NCI-H345 (cell line): ENCODE data around the gene TWIST1.

Experiments
- DNase-seq: peaks from one replicate; lab custom pipeline; 2025; lab: John Stamatoyannopoulos, UW

TWIST1 gene

GRCh38 chr7:19113002-19113350, 4.5 kb downstream of the TWIST1 start:
- DNase-seq = no peak

GRCh38 chr7:19112274-19113001, 5.0 kb downstream of the TWIST1 start:
- DNase-seq = no peak

GRCh38 chr7:19111474-19112273, 5.8 kb downstream of the TWIST1 start:
- DNase-seq = no peak

- no peak for DNase-seq
Measured at GRCh38 chr7:19110776-19111175, 6.7 kb downstream of the TWIST1 start.

GRCh38 chr7:19110026-19110730, 7.3 kb downstream of the TWIST1 start:
- DNase-seq = no peak

- DNase-seq = no peak
Measured at GRCh38 chr7:19109000-19109946, 8.2 kb downstream of the TWIST1 start.

- DNase-seq = no peak
Measured at GRCh38 chr7:19107356-19108146, 9.9 kb downstream of the TWIST1 start.

GRCh38 chr7:19107081-19107355, 10.4 kb downstream of the TWIST1 start:
- no peak for DNase-seq

- DNase-seq = peak; percentile 11
Measured at GRCh38 chr7:19106241-19107080, 11.0 kb downstream of the TWIST1 start.

GRCh38 chr7:19105546-19105945, 11.9 kb downstream of the TWIST1 start:
- DNase-seq = no peak

- no peak for DNase-seq
Measured at GRCh38 chr7:19104811-19105210, 12.6 kb downstream of the TWIST1 start.

- no peak for DNase-seq
Measured at GRCh38 chr7:19102884-19103283, 14.6 kb downstream of the TWIST1 start.

GRCh38 chr7:19101909-19102308, 15.5 kb downstream of the TWIST1 start:
- no peak for DNase-seq

- DNase-seq = no peak
Measured at GRCh38 chr7:19101472-19101871, 16.0 kb downstream of the TWIST1 start.

GRCh38 chr7:19099924-19100323, 17.5 kb downstream of the TWIST1 start:
- no peak for DNase-seq

GRCh38 chr7:19099194-19099593, 18.2 kb downstream of the TWIST1 start:
- DNase-seq = no peak

- DNase-seq = no peak
Measured at GRCh38 chr7:19098510-19098909, 18.9 kb downstream of the TWIST1 start.

- no peak for DNase-seq
Measured at GRCh38 chr7:19097165-19098055, 20.0 kb downstream of the TWIST1 start.

- DNase-seq = no peak
Measured at GRCh38 chr7:19095353-19095860, 22.0 kb downstream of the TWIST1 start.
